GM18520 (cell line): ENCODE results near the gene ZNF682.
"Not testable (repeated sequence)": the region's sequence is repeated elsewhere in the genome, so short reads cannot be mapped to it uniquely, and the experiment has no call there.

Experiments used
- ATAC-seq: cut with Tn5 transposase; IDR thresholded peaks from one replicate; pipeline ENCODE4 v1.9.1; 2021; ENCODE audit not compliant: unreplicated experiment

ZNF682 gene

DNA sequence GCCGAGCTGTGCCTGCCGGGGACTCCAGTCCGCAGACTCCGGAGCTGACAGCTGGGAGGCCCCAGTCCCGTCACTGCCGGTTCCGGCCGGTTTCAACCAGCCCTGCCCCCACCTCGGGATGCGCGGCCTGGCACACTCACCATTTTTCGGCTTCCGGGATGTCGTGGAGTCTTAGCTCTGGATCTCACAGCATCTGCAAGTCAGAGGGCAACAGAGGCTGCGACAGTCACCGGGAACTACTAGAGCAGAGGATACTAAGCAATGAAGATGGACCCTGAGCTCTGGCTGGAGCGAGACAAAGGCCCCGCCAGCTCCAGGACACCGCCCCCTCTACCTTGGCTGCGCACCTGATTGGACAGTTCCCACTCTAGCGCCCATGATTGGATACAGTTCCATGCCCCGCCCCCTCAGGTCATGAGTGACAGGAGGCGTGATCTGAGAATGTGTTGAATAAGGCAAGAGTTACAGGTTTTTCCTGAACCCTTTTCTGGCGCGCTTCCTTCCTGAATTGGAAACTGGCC is at the start of gene ZNF682:
ZNF682 (minus strand) TSS at position 303 of the 521 bp plus-strand sequence; CDS start at position 143, 160 bp downstream.
- ATAC-seq, result peak; percentile 95

DNA sequence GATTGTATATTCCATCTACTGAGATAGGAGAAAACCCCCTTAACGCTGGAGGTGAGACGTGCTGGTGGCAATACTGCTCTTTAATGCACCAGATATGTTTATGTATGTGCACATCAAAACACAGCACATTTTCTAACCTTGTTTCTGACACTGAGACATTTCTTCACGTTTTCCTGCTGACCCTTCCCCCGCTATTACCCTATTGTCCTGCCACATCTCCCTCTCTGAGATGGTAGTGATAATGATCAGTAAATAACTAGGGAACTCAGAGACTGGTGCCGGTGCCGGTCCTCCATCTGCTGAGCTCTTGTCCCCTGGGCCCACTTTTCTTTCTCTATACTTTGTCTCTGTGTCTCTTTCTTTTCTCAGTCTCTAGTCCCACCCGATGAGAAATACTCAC is 43.6 kb upstream of the ZNF682 start:
- not testable (repeated sequence) for ATAC-seq

GRCh38 chr19:20082232-20082833 is 43.0 kb upstream of the ZNF682 start:
- not testable (repeated sequence) for ATAC-seq

GRCh38 chr19:20080656-20081055 is 41.4 kb upstream of the ZNF682 start:
- ATAC-seq, result no peak

DNA sequence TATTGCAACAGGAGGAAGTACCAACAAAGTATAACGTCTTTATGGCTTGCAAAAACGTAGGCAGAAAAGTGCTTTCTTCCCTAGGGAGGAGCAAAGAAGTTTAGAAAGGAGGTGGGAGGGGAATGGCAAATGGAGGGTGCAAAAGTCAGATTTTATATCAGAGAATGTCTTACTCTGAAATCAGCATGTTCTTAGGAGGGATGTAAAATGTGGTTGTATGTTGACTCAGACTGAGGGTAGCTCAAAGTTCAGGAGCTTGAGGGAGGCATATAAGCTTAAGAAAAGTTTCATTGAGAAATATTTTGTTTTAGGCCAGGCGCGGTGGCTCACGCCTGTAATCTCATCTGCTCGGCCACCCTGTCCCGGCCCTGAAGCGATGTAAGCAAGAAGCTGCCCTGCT is 40.2 kb upstream of the ZNF682 start:
- no peak for ATAC-seq

- no peak for ATAC-seq
Measured at GRCh38 chr19:20078581-20079031, 39.3 kb upstream of the ZNF682 start.

GRCh38 chr19:20077791-20078463 is 38.6 kb upstream of the ZNF682 start, which contains the start of gene ZNF90:
Gene ZNF90 (plus strand): TSS chr19:20078000. CDS start chr19:20078133, 133 bp downstream.
- peak; percentile 80 for ATAC-seq

GRCh38 chr19:20072936-20073335 is 33.6 kb upstream of the ZNF682 start:
- ATAC-seq, result no peak

GRCh38 chr19:20070691-20071090 is 31.4 kb upstream of the ZNF682 start:
- no peak for ATAC-seq

- not testable (repeated sequence) for ATAC-seq
Measured at GRCh38 chr19:20068559-20068958, 29.3 kb upstream of the ZNF682 start.

DNA sequence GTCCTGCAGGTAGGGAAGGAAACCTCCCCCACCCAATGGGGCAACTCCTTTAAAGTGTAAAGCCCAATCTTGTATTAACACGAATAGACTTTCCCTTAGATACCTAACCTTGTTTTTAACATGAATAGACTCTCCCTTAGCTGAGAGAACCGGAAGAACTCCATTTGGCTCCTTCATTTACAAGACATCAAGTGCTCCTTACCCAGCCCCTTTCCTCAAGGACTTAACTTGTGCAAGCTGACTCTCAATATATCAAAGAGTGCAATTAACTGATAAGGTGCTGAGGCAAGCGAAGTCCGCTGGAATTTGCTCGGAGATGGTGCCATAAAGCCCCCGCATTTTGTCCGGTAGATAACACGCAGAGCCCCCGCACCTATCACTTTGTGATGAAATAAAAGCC is 28.6 kb upstream of the ZNF682 start:
- no peak for ATAC-seq

DNA sequence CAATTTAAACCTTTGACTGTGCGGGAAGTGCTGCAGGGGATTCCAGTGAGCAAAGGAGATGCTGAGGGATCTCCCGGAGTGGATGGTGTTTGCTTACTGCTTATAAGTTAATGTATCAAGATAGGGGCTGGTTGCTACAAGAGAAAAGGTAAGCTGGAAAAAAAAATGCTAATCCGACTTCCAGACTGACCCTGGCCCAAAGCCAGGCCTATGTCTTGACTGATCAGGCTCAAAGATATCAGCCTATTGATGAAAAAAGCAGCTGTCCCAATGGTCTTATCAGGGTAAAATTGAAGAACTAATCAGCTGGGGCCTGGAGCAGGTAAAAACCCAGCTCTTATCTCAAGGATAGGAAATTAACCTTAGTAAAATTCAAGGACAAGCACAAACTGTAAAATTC is 27.6 kb upstream of the ZNF682 start:
- no peak for ATAC-seq

GRCh38 chr19:20060282-20060681 is 21.0 kb upstream of the ZNF682 start:
- no peak for ATAC-seq

DNA sequence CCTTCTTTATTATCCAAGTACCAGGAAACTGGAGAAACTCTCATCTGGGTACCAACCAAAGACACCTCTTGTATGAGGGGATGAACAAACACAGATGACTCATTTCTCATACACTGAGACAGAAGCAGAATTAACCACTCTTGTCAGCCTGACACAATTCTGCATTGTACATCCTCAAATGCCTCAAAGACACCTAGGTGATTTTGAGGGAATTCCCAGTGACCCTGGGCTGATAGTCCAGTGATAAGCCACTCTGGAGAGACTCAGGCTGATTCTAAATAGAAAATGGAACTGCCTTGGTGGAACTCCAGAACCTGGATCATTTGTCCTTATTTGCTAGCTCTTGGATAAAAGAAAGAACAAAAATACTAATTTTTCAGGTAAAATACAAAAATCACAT is 19.4 kb upstream of the ZNF682 start:
- ATAC-seq, result not testable (repeated sequence)

GRCh38 chr19:20051841-20052768 is 12.8 kb upstream of the ZNF682 start:
- no peak for ATAC-seq

GRCh38 chr19:20045742-20046141 is 6.4 kb upstream of the ZNF682 start:
- ATAC-seq, result not testable (repeated sequence)

- ATAC-seq, result no peak
Measured at GRCh38 chr19:20044663-20045062, 5.4 kb upstream of the ZNF682 start.

GRCh38 chr19:20038358-20039202 is 725 bp downstream of the ZNF682 start:
- ATAC-seq, result no peak

DNA sequence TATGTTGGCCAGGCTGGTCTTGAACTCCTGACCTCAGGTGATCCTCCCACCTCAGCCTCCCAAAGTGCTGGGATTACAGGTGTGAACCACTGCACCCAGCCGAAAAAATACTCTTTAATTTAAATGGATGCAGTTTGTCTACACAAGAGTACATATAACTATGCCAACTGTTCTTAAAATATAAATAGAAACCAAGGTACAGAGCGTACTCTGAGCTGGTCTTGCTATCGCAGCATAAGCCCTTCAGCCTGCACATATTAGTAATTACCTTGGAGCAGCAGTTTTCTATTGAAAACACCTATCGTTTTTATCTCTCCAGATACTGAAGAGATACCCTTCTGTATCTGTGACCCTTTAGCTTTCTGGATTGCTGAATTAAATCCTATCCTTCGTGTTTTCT is 3.4 kb downstream of the ZNF682 start:
- no peak for ATAC-seq

DNA sequence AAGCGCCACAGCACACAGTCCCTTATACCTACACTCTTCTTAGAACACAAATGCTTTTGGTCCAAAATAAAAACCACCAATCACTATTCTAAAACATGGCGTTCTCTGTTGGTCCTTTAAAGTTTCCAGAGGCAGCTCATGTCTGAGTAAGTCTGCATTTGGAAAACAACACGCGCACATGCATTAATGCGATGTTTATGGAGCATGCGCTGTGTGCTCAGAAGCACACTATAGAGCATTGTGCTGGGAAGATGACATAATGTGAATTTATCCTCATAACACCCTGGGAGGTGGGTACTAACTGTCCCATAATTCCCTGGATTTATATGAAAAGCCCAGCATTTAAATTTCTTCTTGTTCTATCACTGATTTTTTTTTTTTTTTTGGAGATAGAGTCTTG is 10.7 kb downstream of the ZNF682 start:
- ATAC-seq, result no peak
